C1 segment of cervical spinal cord (tissue), 14 donors: ENCODE measurements around the gene HPGD.

Experiments
- DNase-seq, 14 donors: peaks; one replicate each; lab custom pipeline; 2025; lab: John Stamatoyannopoulos, UW

The HPGD gene

GRCh38 chr4:174522183-174523024 lies at the start of gene HPGD:
Gene HPGD (minus strand): TSS chr4:174522488. CDS start chr4:174522451, 37 bp downstream.
- peak in 4 of 14 donors; percentile 1 to 14 (median 7) for DNase-seq

- DNase-seq = no peak
Observed at GRCh38 chr4:174564529-174564928, 42.2 kb upstream of the HPGD start.

DNA sequence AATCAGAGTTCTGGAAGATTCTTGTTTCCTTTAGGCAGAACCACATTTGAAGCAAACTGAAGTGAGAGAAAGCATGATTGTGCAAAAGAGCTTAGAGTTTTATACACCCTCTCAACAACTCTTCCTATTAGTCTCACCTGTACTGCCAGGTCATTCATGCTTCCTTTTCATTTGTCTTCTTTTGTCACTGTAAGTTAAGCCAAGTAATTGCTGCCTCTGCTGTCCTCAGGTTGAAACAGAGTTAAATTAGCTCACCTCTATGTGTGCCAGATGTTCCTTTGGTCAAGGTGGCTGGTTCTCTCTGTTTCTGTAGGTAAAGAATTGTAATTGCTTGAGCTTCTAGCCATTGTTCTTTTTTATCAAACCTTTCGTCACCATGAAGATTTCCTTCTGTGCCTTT lies 41.1 kb upstream of the HPGD start:
- no peak for DNase-seq

DNA sequence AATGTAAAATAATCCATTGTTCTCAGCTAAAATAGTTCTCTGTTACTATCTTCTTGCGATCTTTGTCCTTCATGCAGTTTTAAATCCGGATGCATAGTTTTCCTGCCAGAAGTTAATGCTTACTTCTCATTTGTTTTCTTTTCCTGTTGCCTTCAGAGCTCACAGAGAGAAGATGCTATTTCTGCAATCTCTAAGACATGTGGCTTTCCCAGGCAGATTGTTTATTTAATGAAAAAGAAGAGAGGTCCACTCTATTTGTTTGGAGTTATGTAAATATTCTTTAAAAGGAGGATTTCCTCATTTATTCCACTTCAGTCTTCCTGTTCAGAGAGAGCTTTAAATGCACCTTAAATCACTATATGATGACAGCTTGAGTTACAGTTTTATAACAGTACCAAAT lies 39.3 kb upstream of the HPGD start:
- DNase-seq = no peak

GRCh38 chr4:174559894-174560293 lies 37.6 kb upstream of the HPGD start:
- no peak for DNase-seq

DNA sequence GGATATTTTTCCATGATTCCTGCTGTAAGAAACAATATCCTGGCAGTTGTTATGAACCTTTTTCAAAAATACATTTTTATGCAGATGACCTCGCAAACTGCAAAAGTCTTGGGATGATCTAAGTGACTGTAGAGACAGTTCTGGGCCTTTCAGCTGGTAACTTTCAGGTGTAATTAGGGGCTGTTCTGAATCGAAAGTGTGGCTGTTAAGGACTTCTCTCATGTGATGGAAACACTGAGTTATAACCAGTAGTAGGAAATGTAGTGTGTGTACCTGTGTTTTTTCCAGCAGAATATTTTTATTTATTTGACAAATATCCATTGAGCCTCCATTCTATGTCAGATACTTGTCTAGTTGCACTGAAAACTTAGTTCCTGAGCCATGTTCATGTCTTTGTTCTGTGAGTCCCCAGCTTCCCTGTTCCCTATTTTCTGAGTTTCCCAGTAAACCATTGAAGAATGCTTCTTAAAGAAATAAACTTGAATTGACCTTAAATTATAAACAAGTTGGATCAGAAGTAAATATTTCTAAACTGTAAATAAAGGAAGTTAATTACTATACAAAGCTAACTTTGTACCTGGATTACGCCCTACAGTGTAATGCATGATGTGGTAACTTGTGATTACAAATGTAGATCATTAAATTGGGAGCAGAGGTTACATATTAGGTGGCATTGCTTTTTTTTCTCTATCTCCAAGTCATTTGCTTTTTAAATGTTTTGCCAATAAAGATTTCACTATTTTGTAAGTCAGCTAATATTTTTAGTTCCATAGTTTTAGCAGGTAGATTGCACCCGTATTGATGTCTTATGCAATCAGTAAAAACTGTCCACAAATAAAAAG lies 33.7 kb upstream of the HPGD start:
- no peak for DNase-seq

DNA sequence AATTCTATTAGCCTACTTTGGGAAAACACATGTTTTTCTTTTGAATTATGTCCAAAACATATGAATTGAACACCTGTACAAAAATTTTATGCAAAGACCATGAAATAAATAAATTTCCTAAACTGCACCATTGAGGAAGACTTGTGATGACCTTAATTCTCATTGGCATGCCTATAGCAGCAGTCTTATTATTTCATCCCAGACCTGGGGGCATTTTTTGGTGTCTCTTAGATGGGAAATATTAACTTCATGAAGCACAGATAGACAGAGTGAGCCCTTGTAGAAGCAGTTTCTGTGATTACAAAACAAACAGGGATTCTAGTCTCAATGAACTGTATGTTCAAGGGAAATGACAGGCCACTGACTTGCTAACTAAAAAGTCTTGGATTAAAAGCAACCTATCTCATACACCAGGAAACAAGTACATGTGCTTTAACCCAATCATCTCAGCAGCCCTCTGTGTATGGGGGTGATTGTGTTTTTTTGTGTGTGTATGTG lies 32.0 kb upstream of the HPGD start:
- DNase-seq = no peak

DNA sequence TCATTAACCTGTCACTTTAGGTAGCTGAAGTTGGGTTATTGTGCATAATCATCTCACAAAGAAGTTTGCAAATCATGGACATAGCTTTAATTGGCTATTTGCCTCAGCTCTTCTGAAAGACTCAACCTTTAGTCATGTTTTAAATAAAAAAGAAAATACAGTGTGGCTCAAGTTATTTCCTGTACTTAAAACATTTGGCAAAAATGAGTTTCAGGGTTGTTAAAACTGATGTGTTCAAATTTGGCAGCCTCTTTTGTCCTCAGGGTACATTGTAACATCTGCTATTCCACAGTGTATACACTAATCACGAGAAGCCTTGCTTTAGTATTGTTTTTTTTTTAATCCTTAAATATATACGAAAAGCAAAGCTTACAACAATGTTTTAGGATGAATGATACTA lies 31.5 kb upstream of the HPGD start:
- DNase-seq = no peak

DNA sequence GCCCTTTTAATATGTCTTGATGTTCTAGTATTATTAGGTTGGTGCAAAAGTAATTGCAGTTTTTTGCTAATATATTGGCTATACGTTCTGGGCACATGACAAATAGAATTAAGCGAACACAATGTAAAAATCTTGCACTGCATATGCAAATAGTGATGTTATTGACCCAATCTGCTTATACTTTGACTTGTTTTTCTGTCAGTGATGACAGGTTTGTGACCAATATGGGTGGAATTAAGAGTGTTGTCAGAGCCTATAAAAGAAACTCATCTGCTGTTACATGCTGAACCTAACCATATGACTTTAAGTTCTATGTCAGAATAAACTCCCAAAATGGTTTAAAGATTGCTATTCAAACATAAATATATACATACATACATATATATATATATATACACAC lies 30.7 kb upstream of the HPGD start:
- DNase-seq = no peak

DNA sequence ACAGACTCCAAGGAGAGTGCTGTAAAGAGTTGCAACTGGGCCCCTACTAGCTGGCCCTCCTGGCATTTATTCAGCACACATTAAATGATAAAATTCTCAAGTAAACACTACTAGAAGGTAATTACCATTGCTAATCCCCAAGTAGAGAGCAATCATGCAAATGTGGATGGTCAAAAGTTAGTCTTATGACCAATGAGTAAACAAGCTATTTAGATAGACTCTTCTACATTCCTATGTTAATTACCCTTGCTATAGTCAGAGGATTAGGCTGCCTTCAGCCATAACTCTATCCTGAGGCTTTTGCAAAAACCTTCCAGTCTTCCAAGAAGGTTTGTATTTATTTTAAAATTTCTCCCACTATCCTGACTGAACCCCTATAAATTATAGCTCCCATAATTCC lies 28.3 kb upstream of the HPGD start:
- DNase-seq = no peak

DNA sequence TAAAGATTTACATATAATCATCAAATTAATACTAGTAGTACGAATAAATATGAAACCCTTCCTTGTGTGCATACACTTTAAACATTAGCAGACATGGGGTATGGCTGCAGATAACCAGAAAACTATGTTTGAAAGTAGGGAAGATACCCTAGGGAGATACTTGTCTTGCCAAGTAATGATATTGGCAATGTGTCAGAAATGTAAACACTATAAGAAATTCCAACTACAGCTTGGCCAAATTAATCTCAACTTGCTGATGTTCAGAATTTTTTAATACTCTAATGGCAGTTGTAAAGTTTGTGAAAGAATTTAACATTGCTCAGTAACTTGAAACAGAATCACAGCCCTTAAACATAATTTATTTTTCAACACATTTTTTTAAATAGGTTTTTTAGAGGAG lies 27.4 kb upstream of the HPGD start:
- no peak for DNase-seq

GRCh38 chr4:174545268-174545667 lies 23.0 kb upstream of the HPGD start:
- DNase-seq = no peak

DNA sequence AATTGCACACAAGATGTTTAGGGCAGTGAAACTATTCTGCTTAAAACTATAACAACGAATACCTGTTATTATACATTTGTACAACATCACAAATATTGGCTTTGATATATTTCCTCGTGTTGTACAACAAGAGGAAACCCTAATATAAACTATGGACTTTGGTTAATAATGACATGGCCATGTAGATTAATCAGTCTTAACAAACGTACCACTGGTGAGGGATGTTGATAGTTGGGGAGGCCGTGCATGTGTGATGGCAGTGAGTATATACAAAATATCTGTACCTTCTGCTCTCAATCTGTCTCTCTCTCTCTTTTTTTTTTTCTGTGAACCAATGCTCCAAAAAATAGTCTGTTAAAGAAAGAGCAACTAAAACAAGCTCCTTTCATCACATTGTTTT lies 22.2 kb upstream of the HPGD start:
- DNase-seq = no peak

DNA sequence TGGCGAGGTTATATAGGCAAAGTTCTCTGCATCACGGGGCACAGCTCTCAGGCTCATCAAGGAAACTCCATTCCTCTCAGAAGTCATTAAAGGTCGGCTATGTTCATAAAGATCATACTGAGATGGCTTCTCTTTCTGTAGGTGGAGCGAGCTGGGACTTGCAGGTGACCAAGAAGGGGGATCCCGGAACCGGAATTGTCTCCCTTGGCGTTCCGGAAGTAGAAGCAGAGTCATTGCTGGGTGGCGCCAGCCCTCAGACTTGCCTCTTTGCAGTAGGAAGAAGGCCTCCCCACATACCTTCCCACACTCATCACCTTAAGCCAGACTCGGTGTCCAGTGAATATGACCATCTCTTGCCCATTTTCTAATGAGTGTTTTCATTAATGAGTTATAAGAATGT lies 17.9 kb upstream of the HPGD start:
- DNase-seq = no peak

- DNase-seq = no peak
Observed at GRCh38 chr4:174539571-174539970, 17.3 kb upstream of the HPGD start.

- no peak for DNase-seq
Observed at GRCh38 chr4:174538876-174539250, 16.6 kb upstream of the HPGD start.

DNA sequence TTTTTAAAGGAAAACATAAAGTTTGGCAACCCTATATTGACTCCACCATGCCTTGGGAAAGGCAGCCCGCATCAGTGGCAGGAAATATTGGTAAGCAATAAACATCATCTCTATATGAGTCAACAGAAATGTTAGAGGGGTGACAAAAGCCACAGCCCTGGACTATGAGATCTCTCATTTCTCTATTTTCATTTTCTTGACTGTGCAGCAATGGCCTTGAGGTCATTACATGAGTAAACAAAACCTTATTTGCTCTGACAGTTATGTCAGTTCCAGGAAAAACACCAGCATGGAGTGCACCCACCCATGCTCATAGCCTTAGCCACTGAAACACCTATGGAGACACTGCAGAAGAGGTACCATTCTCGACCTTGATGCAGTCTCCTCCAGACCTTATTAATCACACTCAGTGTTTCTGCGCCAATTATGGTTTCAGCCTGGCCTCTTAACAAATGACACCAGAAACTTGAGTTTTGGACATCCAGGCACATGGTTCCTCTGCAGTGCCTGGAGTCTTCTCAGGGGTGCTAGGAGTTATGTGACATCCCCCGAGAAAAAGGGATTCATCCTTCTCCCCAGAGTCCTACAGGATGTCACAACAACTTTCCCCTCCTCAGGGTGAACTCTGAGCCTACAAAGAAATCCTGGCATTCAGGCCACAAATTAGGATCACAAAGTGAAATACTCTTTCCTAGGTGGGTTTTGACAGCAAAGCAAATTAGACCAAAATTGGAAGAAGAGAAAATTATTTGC lies 16.0 kb upstream of the HPGD start:
- no peak for DNase-seq

GRCh38 chr4:174537634-174538033 lies 15.3 kb upstream of the HPGD start:
- DNase-seq = no peak

- DNase-seq = no peak
Observed at GRCh38 chr4:174534461-174534860, 12.2 kb upstream of the HPGD start.

DNA sequence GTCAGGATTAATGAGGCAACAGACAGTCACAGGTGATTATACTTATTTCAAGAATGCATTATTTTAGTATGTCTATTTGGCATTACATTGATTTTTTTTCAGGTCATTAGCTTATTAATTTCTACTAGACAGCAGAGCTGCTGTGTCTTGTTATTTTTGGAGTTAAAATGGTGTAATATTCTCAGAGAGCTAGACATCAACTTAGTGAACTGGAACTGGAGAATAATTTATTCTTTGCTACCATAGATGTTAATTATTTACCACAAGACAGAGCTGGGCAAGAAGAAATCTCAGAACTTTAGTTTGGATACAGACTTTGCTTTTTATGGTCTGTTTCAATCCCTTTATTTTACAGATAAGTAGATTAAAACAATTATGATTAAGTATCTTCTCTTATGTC lies 10.2 kb upstream of the HPGD start:
- no peak for DNase-seq

DNA sequence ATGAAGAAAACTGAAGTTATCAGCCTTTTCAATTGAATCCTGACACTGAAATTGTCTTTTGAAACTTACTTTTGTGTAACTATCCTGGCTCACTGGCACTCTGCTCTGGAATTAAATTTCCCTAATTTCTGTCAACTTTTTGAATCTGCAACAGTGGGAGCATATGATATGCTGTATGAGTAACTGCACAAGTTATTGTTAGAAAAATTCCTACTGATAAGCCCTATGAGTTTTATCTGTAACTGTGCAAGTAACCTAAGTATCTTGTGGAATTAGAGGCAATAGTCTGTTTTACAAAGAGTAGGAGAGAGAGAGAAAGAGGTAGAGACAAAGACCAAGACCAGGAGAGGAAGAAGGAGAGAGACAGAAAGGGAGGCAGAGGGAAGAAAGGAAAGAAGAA lies 9.2 kb upstream of the HPGD start:
- no peak for DNase-seq

DNA sequence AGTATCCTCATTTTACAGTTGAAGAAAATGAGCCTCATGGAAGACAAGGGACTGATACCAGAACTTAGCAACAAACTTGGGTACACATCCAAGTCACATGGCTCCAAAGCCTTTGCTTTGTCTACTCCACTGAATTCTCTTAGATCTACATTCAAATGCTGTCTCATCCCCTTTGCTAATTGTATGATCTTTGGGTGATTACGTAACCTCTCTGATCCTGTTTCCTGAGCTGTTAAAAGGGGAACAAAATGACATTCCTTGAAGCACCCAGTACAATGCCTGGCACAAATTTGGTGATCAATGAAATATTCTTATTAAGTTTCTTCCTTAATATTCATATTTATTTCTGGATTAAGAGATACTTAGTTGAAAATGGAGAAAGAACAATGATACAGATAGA lies 5.9 kb upstream of the HPGD start:
- no peak for DNase-seq
